EH (cell line): ENCODE results near the gene ZFR2.
"Not testable (repeated sequence)": the region's sequence is repeated elsewhere in the genome, so short reads cannot be mapped to it uniquely, and the experiment has no call there.

ENCODE experiments used
- DNase-seq: peaks from one replicate; pipeline ENCODE4 v3.0.0-alpha.2; 2015; ENCODE audit warnings: low read depth

Gene ZFR2

DNA sequence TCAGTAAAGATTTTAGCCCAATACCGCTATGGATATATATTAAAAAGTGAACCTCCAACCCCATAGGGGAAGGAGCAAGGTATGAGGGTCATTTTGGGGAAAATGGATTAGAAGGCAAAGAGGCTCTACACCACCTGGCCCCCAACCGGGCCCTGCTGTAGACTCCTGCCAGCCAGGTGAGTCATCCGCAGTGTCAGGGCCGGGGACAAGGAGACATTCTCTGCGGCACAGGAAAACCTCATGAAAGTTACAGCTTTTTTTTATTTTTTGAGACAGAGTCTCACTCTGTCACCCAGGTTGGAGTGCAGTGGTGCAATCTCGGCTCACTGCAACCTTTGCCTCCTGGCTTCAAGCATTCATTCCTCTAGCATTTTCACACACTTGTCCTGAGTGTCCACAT lies 32.0 kb downstream of the ZFR2 start:
- no peak for DNase-seq

DNA sequence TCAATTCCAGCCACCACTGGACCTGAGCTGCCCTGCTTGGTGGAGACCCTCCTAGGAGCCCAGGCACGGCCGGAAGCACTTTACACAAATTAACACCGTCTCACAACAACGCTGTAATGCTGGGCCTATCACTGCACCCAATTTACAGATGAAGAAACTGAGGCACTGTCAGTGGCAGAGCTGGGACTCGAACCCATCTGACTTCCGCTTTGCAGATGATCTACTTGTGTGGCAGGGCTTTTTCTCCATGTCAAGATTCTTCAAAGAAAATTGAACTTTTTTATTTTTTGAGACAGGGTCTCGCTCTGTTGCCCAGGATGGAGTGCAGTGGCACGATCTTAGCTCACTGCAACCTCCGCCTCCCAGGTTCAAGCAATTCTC lies 33.8 kb downstream of the ZFR2 start:
- no peak for DNase-seq

DNA sequence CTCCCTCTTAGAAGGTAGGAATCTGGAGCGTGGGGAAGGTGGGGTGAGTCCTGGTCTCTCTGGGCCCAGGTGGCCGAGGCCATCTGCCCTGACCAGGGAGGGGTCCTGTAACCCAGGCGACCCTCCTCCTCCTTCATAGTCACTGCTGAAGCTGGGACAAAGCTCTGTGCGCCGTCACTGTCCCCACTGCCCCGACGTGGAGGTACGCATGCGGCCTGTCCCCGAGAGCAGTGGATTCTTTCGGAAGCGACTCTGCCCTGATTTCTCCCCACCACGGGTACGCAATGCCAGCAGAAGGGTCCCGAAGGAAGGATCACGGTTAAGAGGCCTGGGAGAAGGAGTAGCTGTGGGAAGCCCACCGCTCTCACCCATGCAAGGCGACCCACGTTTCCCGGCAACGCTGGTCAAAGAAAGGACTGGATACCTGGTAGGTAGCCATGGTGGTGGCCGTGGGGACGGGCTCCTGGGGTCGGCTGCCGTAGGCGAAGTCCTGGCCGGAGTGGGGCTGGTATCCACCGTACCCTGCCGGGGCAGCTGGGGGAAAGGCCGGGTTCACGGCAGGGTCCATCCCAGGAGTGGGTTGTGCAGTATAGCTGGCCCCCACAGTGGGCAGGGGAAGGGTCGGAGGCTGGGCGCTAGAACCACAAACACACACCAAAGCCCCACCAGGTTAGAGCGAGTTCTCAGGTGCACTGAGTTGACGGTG lies 34.3 kb downstream of the ZFR2 start:
- no peak for DNase-seq

DNA sequence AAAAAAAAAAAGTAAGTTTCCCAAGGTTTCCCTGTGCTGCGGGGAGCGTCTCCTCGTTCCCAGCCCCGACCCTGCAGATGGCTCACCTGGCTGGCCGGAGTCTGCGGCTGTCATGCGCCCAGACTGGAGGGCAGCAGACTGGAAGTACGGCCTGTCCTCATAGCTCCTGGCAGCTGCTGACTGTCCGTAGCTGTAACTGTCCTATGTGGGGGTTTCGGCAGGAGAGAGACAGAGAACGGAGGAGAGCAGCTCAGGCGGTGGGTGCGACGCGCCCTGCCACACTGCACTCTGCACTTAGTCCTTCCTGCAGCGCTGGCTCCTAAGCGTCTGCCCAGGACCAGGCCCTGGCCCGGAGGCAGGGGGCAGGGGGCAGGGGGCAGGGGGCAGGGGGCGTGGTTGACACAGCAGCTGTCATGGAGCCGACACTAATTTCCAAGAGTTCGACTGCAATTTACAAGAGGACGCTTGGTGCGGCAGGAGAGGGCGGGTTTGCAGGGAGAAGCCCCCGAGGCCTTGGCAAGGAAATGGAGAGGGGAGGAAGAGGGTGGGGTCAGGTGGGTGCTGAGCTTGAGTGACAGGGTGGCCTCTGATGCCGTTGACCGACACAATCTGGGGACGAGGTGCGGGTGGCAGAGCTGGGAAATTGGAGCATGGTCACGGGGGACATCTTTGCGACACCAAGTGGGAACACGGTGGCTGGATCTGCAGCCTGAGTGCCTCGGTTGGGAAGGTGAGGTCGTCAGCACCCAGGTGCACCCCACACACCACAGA lies 35.1 kb downstream of the ZFR2 start:
- DNase-seq = no peak

DNA sequence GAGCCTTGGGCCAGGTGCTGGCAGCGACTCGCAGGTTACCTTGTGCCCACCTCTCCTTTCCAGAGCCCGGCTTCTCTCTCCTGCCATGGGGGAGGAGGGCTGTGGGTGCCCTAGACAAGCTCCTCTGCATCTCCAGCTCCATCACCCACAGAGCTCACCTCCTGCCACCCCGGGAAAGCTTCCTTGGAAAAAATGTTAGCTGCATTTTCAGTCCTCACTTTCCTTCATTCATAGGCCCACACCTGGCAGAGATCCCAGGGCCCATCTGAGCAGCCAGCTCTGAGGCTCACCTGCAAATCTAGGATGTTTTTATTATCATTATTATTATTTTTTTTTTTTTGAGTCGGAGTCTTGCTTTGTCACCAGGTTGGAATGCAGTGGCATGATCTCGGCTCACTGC lies 36.8 kb downstream of the ZFR2 start:
- no peak for DNase-seq

DNA sequence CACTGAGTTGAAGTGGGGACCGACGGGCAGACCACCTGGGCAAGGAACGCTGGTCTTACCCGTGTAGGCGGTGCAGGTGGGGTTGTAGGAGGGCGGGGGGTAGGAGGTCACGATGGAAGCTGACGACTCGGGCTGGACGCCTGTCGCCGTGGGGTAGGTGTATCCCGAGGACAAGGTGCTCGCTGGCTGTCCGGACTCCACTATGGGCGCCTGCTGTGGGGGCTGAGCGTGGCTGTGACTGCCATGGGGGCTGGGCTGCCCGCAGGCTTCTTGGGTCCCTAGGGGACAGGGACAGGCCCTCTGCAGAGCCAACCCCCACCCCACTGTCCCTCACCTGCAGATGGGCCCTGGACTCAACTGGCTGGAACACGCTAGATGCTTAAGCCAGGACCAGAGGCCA lies 37.2 kb downstream of the ZFR2 start:
- DNase-seq = no peak

DNA sequence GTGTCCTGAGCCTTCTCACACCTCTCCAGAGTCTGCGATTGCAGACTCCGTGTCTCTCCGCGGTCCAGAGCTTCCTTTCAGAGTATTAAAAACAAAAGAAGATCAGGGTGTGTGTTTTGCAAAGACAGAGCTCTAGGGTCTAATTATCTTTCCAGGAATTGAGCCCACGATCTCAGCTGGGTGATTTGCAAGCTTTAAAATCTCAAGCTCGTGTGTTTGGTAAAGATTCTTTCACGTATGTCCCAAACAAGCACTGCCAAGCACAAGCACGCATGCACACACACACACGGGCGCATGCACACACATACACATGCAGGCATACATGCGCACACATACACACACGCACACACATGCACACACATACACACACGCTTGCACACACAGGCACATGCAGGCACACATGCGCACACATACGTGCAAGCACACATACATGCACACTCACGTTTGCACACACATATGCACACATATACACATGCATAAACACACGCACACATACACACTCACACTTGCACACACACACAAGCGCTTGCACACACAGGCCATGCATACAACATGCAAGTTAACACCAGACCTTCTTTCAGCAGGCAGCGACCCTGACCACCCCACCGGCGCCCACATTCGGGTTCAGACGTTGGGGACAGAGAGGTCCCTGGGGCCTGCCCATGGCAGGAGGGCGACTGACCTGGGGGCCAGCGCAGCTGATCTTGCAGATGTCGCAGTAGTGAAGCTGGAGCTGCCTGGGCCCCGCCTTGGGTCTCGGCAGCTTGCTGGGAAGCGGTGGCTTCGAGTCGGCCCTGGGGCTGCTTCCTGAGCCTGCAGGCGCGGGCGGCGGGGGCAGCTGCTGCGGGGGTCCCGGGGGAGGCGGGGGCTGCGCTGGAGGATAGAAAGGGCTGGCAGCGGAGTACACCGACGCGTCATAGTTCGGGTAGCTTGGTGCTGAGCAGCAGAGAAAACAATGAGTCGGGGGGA lies 37.9 kb downstream of the ZFR2 start:
- no peak for DNase-seq

DNA sequence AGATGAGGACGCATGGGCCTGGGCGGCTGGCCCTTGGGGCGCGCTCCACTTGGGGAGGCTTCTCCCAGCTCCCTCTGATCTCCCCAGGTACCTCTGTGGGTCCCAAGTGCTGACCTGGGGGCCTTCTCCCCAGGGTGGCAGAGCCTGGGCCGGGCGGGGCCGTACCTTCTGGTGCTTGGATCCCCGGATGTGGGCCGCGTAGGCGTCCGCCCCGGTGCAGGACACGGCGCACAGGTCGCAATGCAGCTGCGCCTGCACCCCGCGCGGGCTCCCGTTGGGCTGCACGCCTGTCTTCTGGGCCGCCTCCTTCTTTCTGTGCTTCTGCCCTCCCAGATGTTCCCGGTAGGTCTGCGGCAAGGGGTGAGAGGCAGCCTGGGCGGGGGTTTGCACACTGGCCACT lies 41.5 kb downstream of the ZFR2 start:
- no peak for DNase-seq

DNA sequence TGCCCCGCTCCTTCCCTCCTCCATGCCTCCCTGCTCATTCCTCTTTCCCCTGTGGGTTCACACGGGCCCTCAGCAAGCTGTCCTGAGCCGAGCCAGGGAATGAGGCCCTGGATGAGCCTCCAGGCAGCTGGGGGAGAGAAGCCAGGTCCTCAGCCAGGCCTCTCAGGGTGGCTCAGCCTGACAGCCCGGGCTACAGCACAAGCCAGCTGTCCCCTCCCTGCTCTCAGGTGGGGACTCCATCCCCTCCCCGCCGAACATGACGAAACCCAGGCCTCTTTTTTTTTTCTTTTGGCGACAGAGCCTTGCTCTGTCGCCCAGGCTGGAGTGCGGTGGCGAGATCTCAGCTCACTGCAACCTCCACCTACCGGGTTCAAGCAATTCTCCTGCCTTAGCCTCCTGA lies 42.7 kb downstream of the ZFR2 start:
- DNase-seq = no peak

DNA sequence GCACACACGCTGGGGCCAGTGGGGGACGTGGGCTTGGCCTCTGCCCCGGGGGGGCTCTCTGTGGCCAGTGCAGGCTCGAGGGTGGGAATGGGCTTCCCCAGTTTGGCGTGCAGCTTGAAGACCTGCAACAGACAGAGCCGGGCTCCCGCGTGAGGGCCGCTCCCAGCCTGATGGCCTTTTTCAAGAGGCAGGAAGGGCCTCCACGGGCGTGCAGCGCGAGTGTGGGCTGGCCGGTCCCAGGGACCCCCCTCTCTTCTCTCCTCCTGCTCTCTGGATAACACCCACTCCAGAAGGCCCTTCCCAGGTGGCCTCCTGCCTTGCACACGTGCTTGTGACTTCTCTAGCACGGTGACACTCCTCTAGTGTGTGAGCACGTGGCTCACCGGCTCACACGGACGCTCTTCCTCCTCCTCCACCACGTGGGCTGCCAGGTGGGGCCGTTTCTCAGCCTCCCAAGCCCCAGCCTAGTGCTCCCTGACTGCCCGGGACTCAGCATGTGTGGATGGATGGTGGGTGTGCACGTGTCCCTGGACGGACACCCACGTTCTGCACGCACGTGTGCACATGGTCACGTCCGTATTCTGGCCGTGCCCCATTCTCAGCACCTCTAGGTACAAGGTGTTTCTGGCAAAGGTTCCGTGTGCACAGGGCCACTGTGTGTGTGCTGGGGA lies 43.4 kb downstream of the ZFR2 start:
- DNase-seq = no peak

DNA sequence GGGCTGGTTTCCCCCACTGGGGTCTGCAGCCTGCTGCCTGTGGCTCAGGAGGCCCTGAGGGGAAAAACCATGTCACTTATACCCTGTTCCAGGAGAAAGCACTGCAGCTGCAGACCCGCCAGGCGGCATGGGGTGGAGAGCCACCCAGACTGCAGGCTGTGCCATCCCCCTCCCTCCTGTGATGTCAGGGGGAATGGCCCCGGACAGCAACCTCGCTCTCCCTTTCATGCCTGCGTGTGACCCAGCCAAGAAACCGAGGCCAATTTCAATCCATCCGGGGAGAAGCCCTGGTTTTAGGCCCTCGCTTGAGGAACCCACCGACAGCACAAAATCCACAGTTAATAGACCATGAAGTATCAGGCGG lies 45.5 kb downstream of the ZFR2 start:
- DNase-seq = no peak

DNA sequence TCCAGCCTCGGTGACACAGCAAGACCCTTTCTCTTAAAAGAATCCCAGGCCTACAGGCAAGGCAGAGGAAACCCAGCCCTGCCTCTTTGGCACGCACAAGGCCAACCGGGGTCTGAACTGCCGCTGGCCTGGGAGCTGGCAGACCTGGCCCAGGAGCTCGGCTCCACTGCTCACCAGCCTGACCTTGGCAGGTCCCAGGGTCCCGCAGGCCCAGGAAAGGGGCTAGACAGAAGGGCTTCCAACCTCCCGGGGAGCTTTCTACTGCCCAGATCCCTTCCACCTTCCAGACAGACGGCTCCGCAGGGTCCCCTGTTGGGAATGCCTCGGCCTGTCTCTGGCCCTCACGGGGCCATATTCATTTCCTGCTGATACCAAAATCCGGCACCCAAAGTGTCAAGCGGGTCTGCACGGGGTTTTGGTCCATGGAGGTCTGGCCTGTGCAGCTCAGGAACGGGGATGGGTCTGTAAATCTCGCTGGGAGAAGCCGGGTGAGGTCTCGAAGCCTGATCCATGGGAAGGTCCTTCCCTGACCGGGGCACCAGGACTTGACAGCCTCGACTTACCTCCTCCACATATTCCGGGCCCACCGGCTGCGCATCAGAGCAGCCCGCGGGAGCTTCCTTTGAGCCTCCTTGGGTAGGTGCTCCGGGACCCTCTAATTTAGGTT lies 46.0 kb downstream of the ZFR2 start:
- DNase-seq = no peak

DNA sequence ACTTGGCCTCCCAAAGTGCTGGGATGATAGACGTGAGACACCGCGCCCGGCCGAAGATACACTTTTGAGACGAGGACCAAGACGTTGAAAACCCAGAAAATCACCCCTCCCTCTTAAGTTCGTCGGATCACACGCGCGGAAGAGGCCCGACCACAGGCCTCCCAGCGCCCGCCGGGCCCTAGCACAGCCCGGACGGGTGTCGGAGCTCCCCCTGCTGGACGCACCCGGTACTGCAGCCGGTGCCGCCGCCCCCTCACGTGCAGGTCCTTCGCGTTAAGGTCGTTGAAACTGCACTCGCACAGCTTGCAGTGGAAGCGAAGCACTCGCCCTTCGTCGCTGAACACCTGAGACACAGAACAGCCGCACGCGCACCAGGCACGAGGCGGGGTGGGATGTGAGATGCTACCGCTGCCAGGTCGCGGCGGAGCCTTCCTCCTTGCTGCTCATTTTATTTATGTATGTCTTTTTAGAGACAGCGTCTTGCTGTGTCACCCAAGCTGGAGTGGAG lies 46.9 kb downstream of the ZFR2 start:
- DNase-seq = peak; percentile 32

DNA sequence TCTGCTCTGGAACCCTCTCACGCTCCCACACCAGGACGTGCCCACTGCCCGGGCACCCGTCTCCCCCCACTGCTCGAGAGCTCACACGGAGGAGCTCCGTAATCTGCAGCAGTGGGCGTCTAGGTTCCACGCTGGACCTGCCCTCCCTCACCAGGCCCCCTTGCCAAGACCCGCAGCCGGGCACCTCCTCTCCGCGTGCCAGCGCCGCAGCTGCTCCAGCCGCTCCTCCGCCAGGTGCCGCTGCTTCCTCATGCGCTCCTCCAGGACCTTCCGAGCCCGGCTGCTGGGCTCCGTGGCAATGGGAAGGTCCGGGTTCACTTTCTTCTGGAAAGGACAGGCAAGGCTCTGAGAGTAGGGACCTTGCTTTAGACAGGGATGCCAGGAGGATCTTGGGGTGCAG lies 47.7 kb downstream of the ZFR2 start:
- DNase-seq = no peak

DNA sequence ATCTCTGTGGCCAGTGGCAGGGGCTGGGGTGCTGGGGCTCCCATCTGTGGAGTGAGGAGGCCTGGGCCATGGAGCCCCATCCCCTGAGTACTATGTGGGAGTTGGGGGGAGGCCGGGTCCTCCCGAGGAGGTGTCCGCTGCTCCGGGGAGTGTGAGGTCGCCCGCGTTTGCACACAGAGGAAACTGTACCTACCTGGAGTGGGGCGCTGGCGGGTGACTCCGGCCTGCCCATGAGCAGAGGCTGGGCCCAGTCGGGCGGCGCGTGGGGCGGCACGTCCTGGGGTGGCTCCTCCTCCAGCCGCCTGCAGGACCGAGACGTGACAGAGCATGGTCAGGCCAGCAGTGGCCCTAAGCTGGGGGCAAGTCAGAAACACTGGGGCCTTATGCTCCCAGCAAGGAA lies 48.8 kb downstream of the ZFR2 start:
- DNase-seq = no peak

DNA sequence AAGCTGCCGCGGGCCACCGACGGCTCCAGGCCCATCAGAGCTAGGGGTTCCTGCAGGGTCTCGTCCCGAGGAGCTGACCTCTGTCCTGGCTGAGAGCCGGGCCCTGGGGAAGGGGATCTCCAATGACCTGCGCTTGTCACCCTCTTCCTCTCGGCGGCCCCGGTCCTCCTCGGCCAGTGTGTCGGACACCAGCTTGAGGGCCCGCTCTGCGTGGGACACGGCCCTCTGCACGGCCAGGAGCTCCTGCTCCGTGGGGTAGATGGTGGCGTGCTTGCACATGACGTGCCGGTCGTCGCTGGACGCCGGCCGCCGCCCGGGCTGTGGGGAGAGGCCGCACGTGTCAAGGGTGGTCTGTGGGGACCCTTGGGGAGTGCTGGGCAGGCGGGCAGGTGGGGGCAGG lies 49.9 kb downstream of the ZFR2 start:
- no peak for DNase-seq

DNA sequence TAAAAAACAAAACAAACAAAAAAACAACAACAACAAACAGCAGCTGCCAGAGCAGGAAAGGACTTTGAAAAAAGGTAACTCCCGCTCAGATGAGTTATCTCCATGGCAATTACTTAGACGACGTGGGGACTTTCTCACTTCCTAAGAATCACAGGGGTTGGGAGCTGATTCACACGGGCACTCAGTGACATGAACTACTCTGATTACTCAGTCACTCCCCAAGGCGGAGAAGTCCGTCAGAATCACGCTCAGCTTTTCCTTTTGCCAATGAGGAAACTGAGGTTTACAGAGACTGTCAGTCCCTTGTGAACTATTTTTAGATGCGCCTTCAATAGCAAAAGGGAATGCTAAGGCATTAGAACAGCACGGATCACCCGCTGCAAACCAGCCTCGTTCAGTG lies 50.4 kb downstream of the ZFR2 start:
- DNase-seq = peak; percentile 80

DNA sequence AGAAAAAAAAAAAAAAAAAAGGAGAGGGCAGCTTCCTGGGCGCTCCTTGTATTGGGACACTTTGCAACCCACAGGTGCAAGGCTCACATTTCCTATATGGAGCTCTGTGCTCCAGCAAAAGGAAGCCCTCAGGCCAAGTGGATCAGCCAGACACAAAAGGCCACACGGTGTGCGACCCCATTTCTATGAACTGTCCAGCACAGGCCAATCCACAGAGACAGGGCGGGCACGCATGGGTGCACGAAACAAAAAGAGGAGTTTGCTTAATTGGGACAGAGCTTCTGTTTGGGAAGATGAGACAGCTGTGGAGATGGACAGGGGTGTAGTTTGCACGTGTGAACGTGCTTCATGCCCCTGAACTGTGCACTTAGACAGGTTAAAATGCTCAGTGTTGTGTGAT lies 51.1 kb downstream of the ZFR2 start:
- no peak for DNase-seq

DNA sequence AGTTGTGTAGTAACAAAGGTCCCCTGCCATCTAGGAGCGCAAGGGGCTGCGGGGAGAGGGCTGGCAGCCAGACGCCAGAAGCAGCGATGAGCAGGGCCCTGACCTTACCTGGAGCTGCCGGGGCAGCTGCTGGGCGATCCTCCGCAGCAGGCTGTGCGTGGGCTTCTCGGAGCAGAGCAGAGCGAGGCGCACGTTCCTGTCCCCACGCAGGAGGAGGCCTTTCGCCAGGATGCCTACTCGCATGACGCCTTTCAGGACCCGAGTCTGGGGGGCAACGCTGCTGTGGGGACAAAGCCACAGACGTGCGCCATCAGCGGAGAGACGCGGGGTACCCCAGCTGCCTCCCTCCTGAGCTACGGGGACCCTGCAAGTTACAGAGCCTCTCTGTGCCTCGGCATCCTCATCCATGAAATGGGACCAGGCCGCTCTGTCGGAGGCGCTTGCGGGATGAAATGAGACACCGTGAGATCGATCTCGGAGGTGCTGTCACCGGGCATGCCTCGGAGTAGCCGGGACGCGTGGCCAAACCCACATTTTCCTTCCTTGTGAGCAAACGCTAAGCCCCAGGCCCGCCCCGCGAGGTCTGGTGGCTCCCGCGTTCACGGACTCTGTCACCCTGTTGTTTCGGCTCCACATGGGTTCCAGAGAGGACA lies 52.1 kb downstream of the ZFR2 start:
- no peak for DNase-seq

DNA sequence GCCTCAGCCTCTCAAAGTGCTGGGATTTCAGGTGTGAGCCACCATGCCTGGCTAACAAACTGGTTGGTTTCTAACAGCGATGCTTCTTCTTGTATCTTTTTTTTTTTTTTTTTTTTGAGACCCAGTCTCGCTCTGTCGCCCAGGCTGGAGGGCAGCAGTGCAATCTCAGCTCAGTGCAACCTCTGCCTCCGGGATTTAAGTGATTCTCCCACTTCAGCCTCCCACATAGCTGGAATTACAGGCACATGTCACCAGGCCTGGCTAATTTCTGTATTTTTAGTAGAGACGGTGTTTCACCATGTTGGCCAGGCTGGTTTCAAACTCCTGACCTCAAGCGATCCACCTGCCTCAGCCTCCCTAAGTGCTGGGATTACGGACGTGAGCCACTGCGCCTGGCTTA lies 52.7 kb downstream of the ZFR2 start:
- DNase-seq = not testable (repeated sequence)

DNA sequence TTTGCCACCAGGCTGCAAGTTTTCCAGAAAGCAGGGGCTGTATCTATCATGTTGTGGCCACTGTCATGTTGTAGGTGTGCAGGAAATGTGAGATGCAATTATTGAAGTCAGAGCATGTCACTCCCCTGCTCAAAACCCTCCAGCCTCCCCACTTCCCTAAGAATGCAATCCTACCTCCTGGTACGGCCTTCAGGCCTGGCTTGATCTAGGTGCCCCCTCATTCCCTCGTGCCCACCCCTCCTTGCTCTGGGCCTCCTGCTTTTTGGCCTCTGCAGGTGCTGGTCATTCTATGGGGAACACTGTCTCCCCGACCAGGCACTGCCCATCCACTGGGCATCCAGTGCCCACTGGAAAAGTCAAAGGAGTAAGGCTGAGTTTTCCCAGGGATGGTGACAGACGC lies 54.2 kb downstream of the ZFR2 start:
- no peak for DNase-seq
